Fibroblast of lung (primary cell): Measurements from ENCODE around the gene GRIK2. TPM values are rescaled to one million over a fixed set of nuclear protein-coding genes. Genes with fewer than 3 reads are reported as not detected.
A peak's percentile ranks its signal among the peaks of the same experiment; 100 is the strongest.

Source experiments
- DNase-seq, 2 donors: peaks; one replicate each; pipeline versions ENCODE4 v3.0.0 to v3.0.0-alpha.2; 2010; ENCODE audit warnings: low read depth in 2 of 2
- H2AFZ ChIP-seq: 2 replicates; pipeline ENCODE4 v1.5.1; 2012; ENCODE audit warnings: low read length, control low read depth, inconsistent platforms
- H3K27ac ChIP-seq: 2 replicates; pipeline ENCODE4 v1.5.1; 2011; ENCODE audit warnings: low read length, control low read depth; ENCODE audit not compliant: insufficient read depth
- H3K27me3 ChIP-seq: 2 replicates; pipeline ENCODE4 v1.5.1; 2011; ENCODE audit warnings: mild to moderate bottlenecking, low read length; ENCODE audit not compliant: control insufficient read depth, insufficient read depth
- H3K36me3 ChIP-seq: 2 replicates; pipeline ENCODE4 v1.5.1; 2011; ENCODE audit warnings: low read length; ENCODE audit not compliant: control insufficient read depth, insufficient read depth
- H3K4me1 ChIP-seq: 2 replicates; pipeline ENCODE4 v1.5.1; 2011; ENCODE audit warnings: low read length; ENCODE audit not compliant: control insufficient read depth, insufficient read depth; ENCODE audit errors: extremely low read depth
- H3K4me2 ChIP-seq: 2 replicates; pipeline ENCODE4 v1.5.1; 2011; ENCODE audit warnings: low read length, control low read depth; ENCODE audit not compliant: insufficient read depth; ENCODE audit errors: extremely low read depth
- H3K4me3 ChIP-seq, 4 experiments: fragments of 200-600 bp in 1 of 4; sonication (generic) in 1 of 4; replicated peaks in 1 of 4; 2 replicates each; pipeline ENCODE4 v1.5.1; 2011 to 2016; ENCODE audit warnings: low read length in 4 of 4, low read depth in 3 of 4, mild to moderate bottlenecking in 3 of 4, control low read depth in 2 of 4, inconsistent platforms in 1 of 4, mixed read lengths in 1 of 4; ENCODE audit not compliant: insufficient read depth in 1 of 4; ENCODE audit errors: control extremely low read depth in 1 of 4
- H3K79me2 ChIP-seq: 2 replicates; pipeline ENCODE4 v1.5.1; 2012; ENCODE audit warnings: mild to moderate bottlenecking, low read length, inconsistent platforms; ENCODE audit not compliant: control insufficient read depth, insufficient read depth
- H3K9ac ChIP-seq: 2 replicates; pipeline ENCODE4 v1.5.1; 2011; ENCODE audit warnings: mild to moderate bottlenecking, low read length, control low read depth; ENCODE audit not compliant: insufficient read depth
- H3K9me3 ChIP-seq: 2 replicates; pipeline ENCODE4 v1.5.1; 2012; ENCODE audit warnings: low read depth, low read length; ENCODE audit not compliant: control insufficient read depth, insufficient read depth
- H4K20me1 ChIP-seq: 2 replicates; pipeline ENCODE4 v1.5.1; 2011; ENCODE audit warnings: low read length; ENCODE audit not compliant: control insufficient read depth, insufficient read depth; ENCODE audit errors: extremely low read depth
- CTCF ChIP-seq, 2 donors: IDR thresholded peaks in 1 of 2; conservative IDR thresholded peaks in 1 of 2; 1 replicate in 1 of 2; 2 replicates in 1 of 2; pipeline ENCODE4 v1.5.1; 2011 to 2012; ENCODE audit warnings: low read length in 2 of 2, control low read depth in 1 of 2, inconsistent platforms in 1 of 2, low read depth in 1 of 2, mild to moderate bottlenecking in 1 of 2
- EZH2 ChIP-seq: IDR thresholded peaks from 2 replicates; pipeline ENCODE4 v1.5.1; 2012; ENCODE audit warnings: low read length, control low read depth, mild to moderate bottlenecking; ENCODE audit errors: missing control alignments
- polyA plus RNA-seq, 2 donors: library from polyadenylated mRNA; depleted of rRNA in 1 of 2; stranded (reverse) in 1 of 2; unstranded in 1 of 2; fragments of >200 nt; gene quantifications; 2 replicates each; pipeline ENCODE4 v1.2.1, GENCODE V29; 2011 to 2012; ENCODE audit warnings: missing spikeins in 1 of 2
- total RNA-seq: library from RNA; depleted of rRNA; stranded (reverse); fragments of >200 nt; gene quantifications from 2 replicates; pipeline ENCODE4 v1.2.1, GENCODE V29; 2014

The GRIK2 gene
- total and polyA plus RNA-seq, 2 donors (not counting 1 experiment from before 2014, with no cell fraction given), result 0.33 to 0.40 TPM

- H3K4me1 ChIP-seq, result no peaks in the 10 kb centered on the region
- H3K27ac ChIP-seq, result no peak overlapping the region
- no peak overlapping the region for H3K9ac ChIP-seq
- no peaks in the 10 kb centered on the region for H3K79me2 ChIP-seq
- H3K27me3 ChIP-seq, result peaks cover 2% of the 10 kb centered on the region
- peak in 1 of 2 donors; percentile 28 for DNase-seq
- no peaks in the 10 kb centered on the region for H3K9me3 ChIP-seq
- TF ChIP-seq EZH2 (no peak), CTCF (conservative IDR thresholded peaks at IDR 0.05 in 1 of 2, IDR thresholded peaks at IDR 0.05 in 1 of 2; ENCODE audit: low read depth in 1 of 2, low read length in 2 of 2) (no peak)
- H2AFZ ChIP-seq, result no peak overlapping the region
- peak overlapping the region; percentile 69 for H3K4me2 ChIP-seq
- peak overlapping the region in 2 of 4 experiments; percentile 23 to 50 for H3K4me3 ChIP-seq
- H3K36me3 ChIP-seq, result no peaks in the 10 kb centered on the region
- no peaks in the 10 kb centered on the region for H4K20me1 ChIP-seq
Observed at GRCh38 chr6:101393829-101394251, 332 bp downstream of the GRIK2 start.

GRCh38 chr6:101394936-101395335, 1.4 kb downstream of the GRIK2 start:
- H3K79me2 ChIP-seq, result no peaks in the 10 kb centered on the region
- no peak for DNase-seq

DNA sequence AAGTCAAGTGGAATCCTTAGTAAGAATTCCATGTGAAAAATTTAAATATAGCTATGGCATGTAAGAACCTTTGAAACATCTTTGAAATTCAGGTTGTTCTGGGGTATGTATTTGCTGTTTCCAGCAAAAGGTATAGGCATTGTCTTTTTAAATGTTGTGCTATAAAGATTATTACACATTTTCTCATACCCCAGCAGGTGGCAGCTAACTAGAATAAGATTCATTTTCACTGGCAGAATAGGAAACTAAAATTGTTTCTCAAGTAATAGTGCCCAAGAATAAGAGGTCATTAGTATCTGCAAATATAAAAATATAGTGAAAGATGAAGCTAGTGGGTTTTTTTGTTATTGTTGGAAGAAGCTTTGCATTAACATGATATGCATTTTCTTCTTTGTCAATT, 1.8 kb downstream of the GRIK2 start:
- Histone ChIP-seq H3K4me3 (no peak overlapping the region), H3K4me1 (no peaks in the 10 kb centered on the region), H3K9ac (no peak overlapping the region), H3K27ac (no peak overlapping the region), H3K4me2 (no peak overlapping the region), H3K36me3 (no peaks in the 10 kb centered on the region), H2AFZ (no peak overlapping the region), H3K9me3 (no peaks in the 10 kb centered on the region), H4K20me1 (no peaks in the 10 kb centered on the region), H3K27me3 (peaks cover 2% of the 10 kb centered on the region), H3K79me2 (no peaks in the 10 kb centered on the region)
- no peak for DNase-seq
- TF ChIP-seq EZH2 (no peak), CTCF (conservative IDR thresholded peaks at IDR 0.05 in 1 of 2, IDR thresholded peaks at IDR 0.05 in 1 of 2; ENCODE audit: low read depth in 1 of 2, low read length in 2 of 2) (no peak)

More at GRCh38 chr6:101394936-101395335, 1.4 kb downstream of the GRIK2 start:
- Histone ChIP-seq H3K27me3 (peaks cover 2% of the 10 kb centered on the region), H3K9ac (no peak overlapping the region), H2AFZ (no peak overlapping the region), H3K36me3 (no peaks in the 10 kb centered on the region), H3K9me3 (no peaks in the 10 kb centered on the region), H3K4me1 (no peaks in the 10 kb centered on the region), H3K4me2 (no peak overlapping the region), H3K27ac (no peak overlapping the region), H3K4me3 (no peak overlapping the region), H4K20me1 (no peaks in the 10 kb centered on the region)
- TF ChIP-seq EZH2 (no peak), CTCF (conservative IDR thresholded peaks at IDR 0.05 in 1 of 2, IDR thresholded peaks at IDR 0.05 in 1 of 2; ENCODE audit: low read depth in 1 of 2, low read length in 2 of 2) (no peak)
